ENCODE results near the gene ACO1.

The ACO1 gene

DNA sequence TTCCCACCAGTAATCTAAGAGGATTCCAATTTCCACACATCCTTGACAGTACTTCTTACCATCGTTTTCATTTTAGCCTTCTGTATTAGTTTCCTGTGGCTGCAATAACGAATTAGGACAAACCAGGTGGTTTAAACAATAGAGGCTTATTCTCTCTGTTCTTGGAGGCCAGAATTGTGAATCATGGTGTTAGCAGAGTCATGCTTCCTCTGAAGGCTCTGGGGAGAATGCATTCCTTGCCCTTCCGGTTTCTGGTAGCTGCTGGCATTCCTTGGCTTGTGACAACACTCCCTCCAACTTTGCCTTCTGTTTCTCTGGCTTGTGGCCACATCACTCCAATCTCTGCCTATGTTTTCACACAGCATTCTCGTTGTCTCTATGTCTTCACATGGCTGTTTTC, 118.0 kb downstream of the ACO1 start:
- DNase-seq, result no peak

DNA sequence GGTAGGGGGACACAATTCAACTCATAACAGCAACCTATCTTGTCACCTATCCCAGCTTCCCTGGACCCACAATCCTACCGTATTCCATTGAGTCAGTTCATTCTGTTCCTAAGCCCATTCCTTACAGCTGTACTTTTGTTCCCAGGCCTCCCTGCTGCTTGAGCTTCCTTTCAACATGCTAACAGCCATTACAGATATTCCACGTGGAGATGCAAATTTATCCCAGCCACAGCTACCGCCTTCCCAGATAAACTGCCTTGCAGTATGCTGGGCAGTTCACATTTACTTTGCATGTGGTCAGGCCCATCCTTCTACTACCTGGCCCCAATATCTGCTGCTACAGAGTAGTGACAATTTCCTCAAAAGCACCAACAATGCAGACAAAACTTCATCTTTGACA, 118.6 kb downstream of the ACO1 start:
- no peak for DNase-seq
